Trophoblast cell (in vitro differentiated cells and primary cell): Measurements from ENCODE around the gene KPNB1.

Experiments
- DNase-seq, 2 donors: peaks; one replicate each; pipeline ENCODE4 v3.0.0-alpha.2; 2016
- H2AFZ ChIP-seq: 2 replicates; pipeline ENCODE4 v1.6.1; 2013; ENCODE audit warnings: low read length, moderate library complexity, mild to moderate bottlenecking; ENCODE audit not compliant: insufficient read depth, poor library complexity
- H2AK5ac ChIP-seq: 2 replicates; pipeline ENCODE4 v1.6.1; 2013; ENCODE audit warnings: mild to moderate bottlenecking, low read length
- H2BK120ac ChIP-seq: 2 replicates; pipeline ENCODE4 v1.6.1; 2013; ENCODE audit warnings: low read length, mild to moderate bottlenecking, moderate library complexity; ENCODE audit not compliant: insufficient read depth, poor library complexity
- H2BK12ac ChIP-seq: 2 replicates; pipeline ENCODE4 v1.6.1; 2013; ENCODE audit warnings: mild to moderate bottlenecking, low read length, moderate library complexity
- H2BK5ac ChIP-seq: 2 replicates; pipeline ENCODE4 v1.6.1; 2013; ENCODE audit warnings: low read length, low read depth, moderate library complexity, mild to moderate bottlenecking; ENCODE audit not compliant: poor library complexity
- H3K14ac ChIP-seq: 2 replicates; pipeline ENCODE4 v1.6.1; 2013; ENCODE audit warnings: mild to moderate bottlenecking, low read length
- H3K18ac ChIP-seq: 2 replicates; pipeline ENCODE4 v1.6.1; 2013; ENCODE audit warnings: mild to moderate bottlenecking, low read length
- H3K23ac ChIP-seq: 2 replicates; pipeline ENCODE4 v1.6.1; 2013; ENCODE audit warnings: low read length
- H3K27ac ChIP-seq: 2 replicates; pipeline ENCODE4 v1.5.1; 2013; ENCODE audit warnings: low read depth, mild to moderate bottlenecking, inconsistent platforms, low read length, moderate library complexity
- H3K27me3 ChIP-seq: 2 replicates; pipeline ENCODE4 v1.6.1; 2013; ENCODE audit warnings: inconsistent platforms, mild to moderate bottlenecking, low read length, moderate library complexity; ENCODE audit not compliant: insufficient read depth
- H3K36me3 ChIP-seq, 2 experiments: 1 replicate in 1 of 2; 2 replicates in 1 of 2; pipeline ENCODE4 v1.6.1; 2013; ENCODE audit warnings: low read length in 2 of 2, mild to moderate bottlenecking in 2 of 2, moderate library complexity in 1 of 2; ENCODE audit not compliant: insufficient read depth in 2 of 2, control insufficient read depth in 1 of 2
- H3K4ac ChIP-seq: 2 replicates; pipeline ENCODE4 v1.6.1; 2013; ENCODE audit warnings: low read depth, mild to moderate bottlenecking, low read length, moderate library complexity
- H3K4me1 ChIP-seq, 2 experiments: 1 replicate in 1 of 2; 2 replicates in 1 of 2; pipeline ENCODE4 v1.6.1; 2013; ENCODE audit warnings: low read length in 2 of 2, mild to moderate bottlenecking in 2 of 2, moderate library complexity in 1 of 2; ENCODE audit not compliant: insufficient read depth in 2 of 2, control insufficient read depth in 1 of 2
- H3K4me2 ChIP-seq: 2 replicates; pipeline ENCODE4 v1.6.1; 2013; ENCODE audit warnings: inconsistent platforms, mild to moderate bottlenecking, low read length, moderate library complexity
- H3K4me3 ChIP-seq: 2 replicates; pipeline ENCODE4 v1.5.1; 2013; ENCODE audit warnings: mild to moderate bottlenecking, low read depth, low read length, inconsistent platforms
- H3K79me1 ChIP-seq: one replicate; pipeline ENCODE4 v1.6.1; 2013; ENCODE audit warnings: low read length
- H3K79me2 ChIP-seq: 2 replicates; pipeline ENCODE4 v1.6.1; 2013; ENCODE audit warnings: low read length, mild to moderate bottlenecking; ENCODE audit not compliant: control insufficient read depth, insufficient read depth, poor library complexity
- H3K9ac ChIP-seq: 2 replicates; pipeline ENCODE4 v1.6.1; 2013; ENCODE audit warnings: mild to moderate bottlenecking, low read length
- H3K9me3 ChIP-seq: 2 replicates; pipeline ENCODE4 v1.6.1; 2013; ENCODE audit warnings: low read depth, mild to moderate bottlenecking, control low read depth, inconsistent platforms, low read length; ENCODE audit not compliant: insufficient read depth
- H4K12ac ChIP-seq: 2 replicates; pipeline ENCODE4 v1.6.1; 2013; ENCODE audit warnings: low read depth, mild to moderate bottlenecking, low read length, moderate library complexity
- H4K8ac ChIP-seq: 2 replicates; pipeline ENCODE4 v1.6.1; 2013; ENCODE audit warnings: low read depth, mild to moderate bottlenecking, low read length, moderate library complexity
- H4K91ac ChIP-seq: one replicate; pipeline ENCODE4 v1.6.1; 2013; ENCODE audit warnings: low read depth, mild to moderate bottlenecking, low read length, moderate library complexity
- WGBS: extraction: QIAGEN DNeasy Blood & Tissue Kit; methylation state at CpG from one replicate; pipeline ENCODE4 v1.1.7; 2013; ENCODE audit warnings: missing lambda C conversion rate; ENCODE audit not compliant: insufficient read length, insufficient coverage; ENCODE audit errors: extremely low coverage; 5-methylcytosine and 5-hydroxymethylcytosine counted together

KPNB1 gene

DNA sequence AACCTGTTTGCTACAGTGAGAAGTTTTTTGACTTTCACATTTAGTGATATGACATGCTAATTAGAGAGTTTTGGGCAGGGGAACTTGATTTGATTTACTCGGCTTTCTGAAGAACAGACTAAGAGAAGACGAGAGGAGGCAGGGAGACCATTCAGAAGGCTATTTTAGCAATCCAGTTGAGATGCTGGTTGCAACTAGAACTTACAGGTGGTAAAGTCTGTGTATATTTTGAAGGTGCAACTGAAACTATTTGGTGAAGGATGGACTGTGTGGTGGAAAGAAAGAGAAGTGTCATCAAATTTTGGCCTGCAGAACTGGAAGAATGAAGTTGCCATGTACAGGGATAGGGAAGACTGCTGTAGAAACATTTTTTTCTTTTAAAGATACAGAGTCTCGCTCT lies 42.2 kb upstream of the KPNB1 start:
- H3K36me3 ChIP-seq: peaks cover 16 to 23% of the 10 kb centered on the region in 2 experiments
- no peaks in the 10 kb centered on the region for H3K79me1 ChIP-seq
- WGBS: no CpG with 5 or more reads among the region's 3 CpGs
- H3K4me2 ChIP-seq: no peak overlapping the region
- H2AK5ac ChIP-seq: no peak overlapping the region
- no peak overlapping the region for H3K14ac ChIP-seq
- H4K12ac ChIP-seq: no peak overlapping the region
- H3K4ac ChIP-seq: no peak overlapping the region
- H2BK12ac ChIP-seq: no peak overlapping the region
- H2BK5ac ChIP-seq: no peak overlapping the region
- H3K18ac ChIP-seq: no peak overlapping the region
- H4K8ac ChIP-seq: no peak overlapping the region
- no peaks in the 10 kb centered on the region for H3K4me1 ChIP-seq
- no peak for DNase-seq
- H2BK120ac ChIP-seq: no peak overlapping the region
- H3K23ac ChIP-seq: no peak overlapping the region
- no peak overlapping the region for H2AFZ ChIP-seq
- H3K9me3 ChIP-seq: no peaks in the 10 kb centered on the region
- no peaks in the 10 kb centered on the region for H3K27me3 ChIP-seq
- no peak overlapping the region for H3K27ac ChIP-seq
- no peak overlapping the region for H3K4me3 ChIP-seq
- no peaks in the 10 kb centered on the region for H3K79me2 ChIP-seq
- H4K91ac ChIP-seq: no peak overlapping the region
- H3K9ac ChIP-seq: no peak overlapping the region

DNA sequence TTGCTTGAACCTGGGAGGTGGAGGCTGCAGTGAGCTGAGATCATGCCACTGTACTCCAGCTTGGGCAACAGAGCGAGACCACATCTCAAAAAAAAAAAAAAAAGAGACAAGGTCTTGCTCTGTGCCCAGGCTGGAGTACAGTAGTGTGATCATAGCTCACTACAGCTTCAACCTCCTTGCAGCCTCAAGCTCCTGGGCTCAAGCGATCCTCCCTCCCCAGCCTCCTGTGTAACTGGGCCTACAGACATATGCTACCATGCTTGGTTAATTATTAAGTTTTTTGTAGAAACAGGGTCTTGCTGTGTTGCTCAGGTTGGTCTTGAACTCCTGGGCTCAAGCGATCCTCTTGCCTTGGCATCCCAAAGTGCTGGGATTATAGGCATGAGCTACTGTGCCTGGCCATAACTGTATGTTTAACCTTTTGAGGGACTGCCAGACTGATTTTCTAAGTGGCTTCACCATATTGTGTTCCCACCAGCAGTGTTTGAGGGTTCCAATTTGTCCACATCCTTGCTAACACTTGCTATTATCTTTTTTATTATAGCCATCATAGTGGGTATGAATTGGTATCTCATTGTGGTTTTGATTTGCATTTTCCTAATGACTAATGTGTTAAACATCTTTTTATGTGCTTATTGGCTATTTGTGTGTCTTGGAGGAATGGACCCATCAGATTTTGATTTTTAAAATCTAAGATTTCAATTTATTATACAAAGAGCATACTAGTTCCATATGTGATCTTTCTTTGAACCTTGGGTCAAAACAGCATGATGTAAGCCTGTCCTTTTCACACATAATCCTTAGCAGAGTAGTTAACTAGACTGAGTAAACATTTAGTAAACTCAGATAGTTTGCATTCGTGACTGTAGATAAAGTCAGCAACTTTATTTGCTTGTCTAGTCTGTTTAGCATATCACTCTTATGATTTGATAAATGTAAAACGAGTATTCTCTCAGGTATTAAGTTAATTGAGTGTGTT lies 38.1 kb upstream of the KPNB1 start:
- Histone ChIP-seq H3K27me3 (no peaks in the 10 kb centered on the region), H4K8ac (no peak overlapping the region), H3K23ac (no peak overlapping the region), H3K36me3 (peaks cover 28 to 31% of the 10 kb centered on the region in 2 experiments), H3K9me3 (no peaks in the 10 kb centered on the region), H2BK12ac (no peak overlapping the region), H3K79me1 (no peaks in the 10 kb centered on the region), H3K4me3 (no peak overlapping the region), H2BK120ac (no peak overlapping the region), H3K4ac (no peak overlapping the region), H3K27ac (no peak overlapping the region), H4K91ac (no peak overlapping the region), H3K14ac (no peak overlapping the region), H2AFZ (no peak overlapping the region), H3K9ac (no peak overlapping the region), H3K18ac (no peak overlapping the region), H3K79me2 (no peaks in the 10 kb centered on the region), H2BK5ac (no peak overlapping the region), H3K4me1 (no peaks in the 10 kb centered on the region), H4K12ac (no peak overlapping the region), H3K4me2 (no peak overlapping the region), H2AK5ac (no peak overlapping the region)
- DNase-seq: no peak
- WGBS: no CpG with 5 or more reads among the region's 5 CpGs

DNA sequence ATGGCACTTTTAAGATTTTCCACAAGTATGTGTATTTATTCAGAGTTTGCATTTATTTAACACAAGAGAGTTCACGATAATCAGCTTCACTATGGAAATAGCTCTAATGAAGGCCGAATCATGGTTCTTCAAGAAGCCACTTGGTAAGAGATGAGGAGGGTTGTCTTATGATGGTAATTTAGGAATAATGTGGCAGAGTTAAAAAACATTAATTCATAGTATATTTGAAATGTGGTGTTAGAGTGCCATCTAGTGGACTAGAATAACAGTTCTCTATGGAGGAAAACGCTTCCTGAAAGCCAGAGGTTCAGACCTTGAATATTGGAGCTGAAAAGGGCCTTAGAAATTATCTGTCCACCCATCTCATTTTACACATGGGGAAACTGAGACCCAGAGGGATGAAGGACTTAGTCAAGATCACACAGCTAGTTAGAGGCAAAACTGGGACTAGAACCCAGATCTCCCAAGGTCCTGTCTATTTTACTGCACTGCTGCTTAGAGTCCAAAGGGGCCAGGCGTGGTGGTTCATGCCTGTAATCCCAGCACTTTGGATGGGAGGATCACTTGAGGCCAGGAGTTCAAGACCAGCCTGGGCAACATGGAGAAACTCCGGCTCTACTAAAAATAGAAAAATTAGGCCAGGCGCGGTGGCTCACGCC lies 33.8 kb upstream of the KPNB1 start:
- H3K79me2 ChIP-seq: no peaks in the 10 kb centered on the region
- H2AFZ ChIP-seq: no peak overlapping the region
- H3K14ac ChIP-seq: no peak overlapping the region
- peaks cover 32 to 38% of the 10 kb centered on the region in 2 experiments for H3K36me3 ChIP-seq
- no peak overlapping the region for H2BK12ac ChIP-seq
- H3K4me1 ChIP-seq: peaks cover 0 to 1% of the 10 kb centered on the region in 2 experiments
- H3K4me3 ChIP-seq: no peak overlapping the region
- peak in 1 of 2 donors; percentile 82 for DNase-seq
- no peak overlapping the region for H2BK5ac ChIP-seq
- H4K91ac ChIP-seq: no peak overlapping the region
- no peak overlapping the region for H3K9ac ChIP-seq
- H3K27ac ChIP-seq: no peak overlapping the region
- no peak overlapping the region for H3K4ac ChIP-seq
- no peak overlapping the region for H3K4me2 ChIP-seq
- no peaks in the 10 kb centered on the region for H3K27me3 ChIP-seq
- H3K18ac ChIP-seq: no peak overlapping the region
- H3K9me3 ChIP-seq: no peaks in the 10 kb centered on the region
- no peak overlapping the region for H2BK120ac ChIP-seq
- H3K79me1 ChIP-seq: no peaks in the 10 kb centered on the region
- H2AK5ac ChIP-seq: no peak overlapping the region
- H3K23ac ChIP-seq: no peak overlapping the region
- no CpG with 5 or more reads among the region's 8 CpGs for whole genome bisulfite sequencing
- no peak overlapping the region for H4K8ac ChIP-seq
- no peak overlapping the region for H4K12ac ChIP-seq

DNA sequence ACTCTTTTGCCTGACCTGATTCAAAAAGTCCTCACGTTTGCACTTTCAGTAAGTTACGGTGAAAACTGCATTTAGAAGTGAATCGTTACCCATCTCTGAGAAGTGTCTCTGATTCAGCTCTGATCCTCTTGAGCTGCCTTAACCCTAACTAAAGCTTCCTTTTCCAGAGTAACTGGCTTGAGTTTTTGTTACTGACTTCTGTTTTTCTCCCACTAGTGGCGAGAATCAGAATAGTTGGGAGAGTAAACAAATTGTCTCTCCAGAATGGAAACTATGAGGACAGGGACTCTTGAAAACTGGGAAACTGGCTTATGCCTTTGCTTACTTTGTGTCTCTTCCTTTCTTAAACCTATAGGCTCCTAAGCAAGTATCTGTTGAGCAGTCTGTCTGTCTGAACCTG lies 31.3 kb upstream of the KPNB1 start:
- no CpG with 5 or more reads among the region's 4 CpGs for WGBS
- no peaks in the 10 kb centered on the region for H3K9me3 ChIP-seq

More for the DNA sequence above, 31.3 kb upstream of the KPNB1 start:
- Histone ChIP-seq H3K4me1 (peaks cover 0 to 6% of the 10 kb centered on the region in 2 experiments), H3K4ac (no peak overlapping the region), H3K23ac (no peak overlapping the region), H4K12ac (no peak overlapping the region), H2BK12ac (no peak overlapping the region), H4K8ac (no peak overlapping the region), H3K79me1 (peaks cover 3% of the 10 kb centered on the region), H3K14ac (no peak overlapping the region), H2AFZ (no peak overlapping the region), H2BK5ac (no peak overlapping the region), H3K27ac (no peak overlapping the region), H3K18ac (no peak overlapping the region), H4K91ac (no peak overlapping the region), H3K79me2 (no peaks in the 10 kb centered on the region), H3K36me3 (peaks cover 21 to 25% of the 10 kb centered on the region in 2 experiments), H3K4me2 (no peak overlapping the region), H3K4me3 (no peak overlapping the region), H3K27me3 (no peaks in the 10 kb centered on the region), H3K9ac (no peak overlapping the region), H2AK5ac (no peak overlapping the region), H2BK120ac (no peak overlapping the region)
- peak in 1 of 2 donors; percentile 5 for DNase-seq
